ENCODE data around the gene PDE1A. TPM values are rescaled to one million over a fixed set of nuclear protein-coding genes. Genes with fewer than 3 reads are reported as not detected.

PDE1A gene
- total RNA-seq, 2 donors from 2014 or later: 0.31 TPM; not detected in 1

DNA sequence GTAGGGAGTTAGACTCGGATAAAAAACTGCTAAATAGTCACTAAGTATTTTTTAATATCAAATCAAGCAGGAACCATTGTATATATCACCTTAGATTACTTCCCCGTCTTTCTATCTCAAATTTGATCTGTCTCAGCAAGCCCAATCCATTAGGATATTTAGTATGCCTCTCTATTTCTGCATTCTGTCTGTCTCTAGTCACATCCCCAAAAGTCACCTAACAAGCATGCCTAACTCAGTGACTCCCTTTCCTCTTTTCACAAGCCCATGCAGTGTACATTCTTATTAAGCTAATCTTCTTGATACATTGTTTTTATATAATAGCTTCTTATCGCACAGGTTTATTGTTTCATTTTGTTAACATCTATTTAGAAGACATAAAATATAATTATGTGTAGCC lies 57.8 kb downstream of the PDE1A start:
- TF ChIP-seq, protein P1, sequence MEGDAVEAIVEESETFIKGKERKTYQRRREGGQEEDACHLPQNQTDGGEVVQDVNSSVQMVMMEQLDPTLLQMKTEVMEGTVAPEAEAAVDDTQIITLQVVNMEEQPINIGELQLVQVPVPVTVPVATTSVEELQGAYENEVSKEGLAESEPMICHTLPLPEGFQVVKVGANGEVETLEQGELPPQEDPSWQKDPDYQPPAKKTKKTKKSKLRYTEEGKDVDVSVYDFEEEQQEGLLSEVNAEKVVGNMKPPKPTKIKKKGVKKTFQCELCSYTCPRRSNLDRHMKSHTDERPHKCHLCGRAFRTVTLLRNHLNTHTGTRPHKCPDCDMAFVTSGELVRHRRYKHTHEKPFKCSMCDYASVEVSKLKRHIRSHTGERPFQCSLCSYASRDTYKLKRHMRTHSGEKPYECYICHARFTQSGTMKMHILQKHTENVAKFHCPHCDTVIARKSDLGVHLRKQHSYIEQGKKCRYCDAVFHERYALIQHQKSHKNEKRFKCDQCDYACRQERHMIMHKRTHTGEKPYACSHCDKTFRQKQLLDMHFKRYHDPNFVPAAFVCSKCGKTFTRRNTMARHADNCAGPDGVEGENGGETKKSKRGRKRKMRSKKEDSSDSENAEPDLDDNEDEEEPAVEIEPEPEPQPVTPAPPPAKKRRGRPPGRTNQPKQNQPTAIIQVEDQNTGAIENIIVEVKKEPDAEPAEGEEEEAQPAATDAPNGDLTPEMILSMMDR (conservative IDR thresholded peaks at IDR 0.05): no peak
- H3K4me1 Mint-ChIP-seq: no peaks in the 10 kb centered on the region
- no peak overlapping the region for H3K27ac ChIP-seq (ENCODE audit: low read depth, low read length)
- no peak overlapping the region for H3K4me3 ChIP-seq (ENCODE audit: low read length)
- no peak overlapping the region for H3K9ac ChIP-seq (ENCODE audit: extremely low read depth, low read length, poor library complexity, severe bottlenecking)
- H3K36me3 ChIP-seq (ENCODE audit: control insufficient read depth, insufficient read depth, low read length): no peaks in the 10 kb centered on the region
- no peaks in the 10 kb centered on the region for H3K36me3 Mint-ChIP-seq (ENCODE audit: low read depth)
- no peaks in the 10 kb centered on the region for H3K9me3 ChIP-seq (ENCODE audit: control insufficient read depth, low read length)
- no peak overlapping the region for H3K27ac Mint-ChIP-seq
- no peaks in the 10 kb centered on the region for H3K27me3 Mint-ChIP-seq (ENCODE audit: insufficient read depth)
- no peaks in the 10 kb centered on the region for H3K27me3 ChIP-seq (ENCODE audit: control insufficient read depth, insufficient read depth, low read length, poor library complexity, severe bottlenecking)
- no peaks in the 10 kb centered on the region for H3K4me1 ChIP-seq (ENCODE audit: control insufficient read depth, insufficient read depth, low read length)
- no peak for DNase-seq
- 90% methylated on average over 2 of the region's 3 CpGs; no CpG with 5 or more reads in 1 of the 2 experiments for WGBS, 2 experiments (ENCODE audit: insufficient coverage in 1 of 2, insufficient read length in 1 of 2)
- no peak overlapping the region for H3K4me3 Mint-ChIP-seq
- H3K9me3 Mint-ChIP-seq: no peaks in the 10 kb centered on the region

DNA sequence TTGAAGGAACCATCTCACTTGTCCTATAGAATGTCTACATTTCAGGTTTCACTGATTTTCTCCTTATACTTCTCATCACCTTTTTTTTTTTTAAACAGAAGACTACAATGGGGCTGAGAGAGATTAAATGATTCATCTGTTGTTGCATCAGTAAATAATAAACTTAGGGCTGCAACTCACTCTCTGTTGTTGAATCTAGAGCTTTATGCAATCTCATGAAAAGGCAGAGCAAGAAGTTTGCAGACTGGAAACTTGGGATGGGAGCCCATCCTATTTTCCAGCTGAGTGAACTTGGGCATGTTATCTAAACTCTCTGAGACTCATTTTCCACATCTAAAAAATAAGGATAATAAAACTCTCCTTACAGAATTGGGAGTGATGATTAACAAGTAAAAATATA lies 58.4 kb downstream of the PDE1A start:
- H3K36me3 Mint-ChIP-seq (ENCODE audit: low read depth): no peaks in the 10 kb centered on the region
- H3K4me1 ChIP-seq (ENCODE audit: control insufficient read depth, insufficient read depth, low read length): no peaks in the 10 kb centered on the region

DNA sequence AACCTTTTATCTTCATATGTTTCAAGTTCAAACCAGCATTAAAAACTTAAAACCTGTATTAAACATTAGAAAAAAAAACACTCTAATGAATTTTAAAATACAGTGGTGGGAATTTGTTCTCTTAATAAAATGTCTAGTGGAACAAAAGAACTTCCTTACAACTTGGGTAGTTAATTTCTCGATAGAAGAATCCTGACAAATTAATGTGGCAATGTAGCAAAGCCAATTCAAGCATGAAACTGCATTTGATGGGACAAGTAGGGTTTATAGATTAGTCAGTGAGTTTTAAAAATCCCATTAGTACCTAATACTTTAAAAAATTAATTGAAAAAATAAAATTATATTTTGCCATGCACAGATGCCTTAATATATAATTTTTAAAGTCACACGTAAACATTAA lies 59.4 kb downstream of the PDE1A start:
- H3K27ac Mint-ChIP-seq: no peak overlapping the region
- Histone ChIP-seq H3K36me3 (ENCODE audit: control insufficient read depth, insufficient read depth, low read length) (no peaks in the 10 kb centered on the region), H3K9ac (ENCODE audit: extremely low read depth, low read length, poor library complexity, severe bottlenecking) (no peak overlapping the region), H3K27ac (ENCODE audit: low read depth, low read length) (no peak overlapping the region), H3K27me3 (ENCODE audit: control insufficient read depth, insufficient read depth, low read length, poor library complexity, severe bottlenecking) (no peaks in the 10 kb centered on the region), H3K9me3 (ENCODE audit: control insufficient read depth, low read length) (no peaks in the 10 kb centered on the region), H3K4me1 (ENCODE audit: control insufficient read depth, insufficient read depth, low read length) (no peaks in the 10 kb centered on the region), H3K4me3 (ENCODE audit: low read length) (no peak overlapping the region)
- TF ChIP-seq, protein P1 (conservative IDR thresholded peaks at IDR 0.05): no peak
- H3K27me3 Mint-ChIP-seq (ENCODE audit: insufficient read depth): no peaks in the 10 kb centered on the region
- H3K4me1 Mint-ChIP-seq: no peaks in the 10 kb centered on the region
- H3K36me3 Mint-ChIP-seq (ENCODE audit: low read depth): no peaks in the 10 kb centered on the region
- no peak for DNase-seq
- peaks cover 2% of the 10 kb centered on the region for H3K9me3 Mint-ChIP-seq
- 85 to 100% methylated on average over 1 of the region's 2 CpGs for WGBS, 2 experiments (ENCODE audit: insufficient coverage in 1 of 2, insufficient read length in 1 of 2)
- no peak overlapping the region for H3K4me3 Mint-ChIP-seq

More for the DNA sequence above, 58.4 kb downstream of the PDE1A start:
- TF ChIP-seq, protein P1 (conservative IDR thresholded peaks at IDR 0.05): no peak
- Mint-ChIP-seq H3K9me3 (no peaks in the 10 kb centered on the region), H3K4me3 (no peak overlapping the region), H3K4me1 (no peaks in the 10 kb centered on the region), H3K27ac (no peak overlapping the region), H3K27me3 (ENCODE audit: insufficient read depth) (no peaks in the 10 kb centered on the region)
- H3K9ac ChIP-seq (ENCODE audit: extremely low read depth, low read length, poor library complexity, severe bottlenecking): no peak overlapping the region
- H3K9me3 ChIP-seq (ENCODE audit: control insufficient read depth, low read length): no peaks in the 10 kb centered on the region
- DNase-seq: no peak
- H3K27me3 ChIP-seq (ENCODE audit: control insufficient read depth, insufficient read depth, low read length, poor library complexity, severe bottlenecking): no peaks in the 10 kb centered on the region
- no peak overlapping the region for H3K27ac ChIP-seq (ENCODE audit: low read depth, low read length)
- no peak overlapping the region for H3K4me3 ChIP-seq (ENCODE audit: low read length)
- no peaks in the 10 kb centered on the region for H3K36me3 ChIP-seq (ENCODE audit: control insufficient read depth, insufficient read depth, low read length)
